HG03060 (cell line): ENCODE results near the gene CAMTA1.

Experiments used
- ATAC-seq: cut with Tn5 transposase; IDR thresholded peaks from one replicate; pipeline ENCODE4 v1.9.1; 2021; ENCODE audit warnings: low read depth, moderate number of reproducible peaks; ENCODE audit not compliant: unreplicated experiment

The CAMTA1 gene

DNA sequence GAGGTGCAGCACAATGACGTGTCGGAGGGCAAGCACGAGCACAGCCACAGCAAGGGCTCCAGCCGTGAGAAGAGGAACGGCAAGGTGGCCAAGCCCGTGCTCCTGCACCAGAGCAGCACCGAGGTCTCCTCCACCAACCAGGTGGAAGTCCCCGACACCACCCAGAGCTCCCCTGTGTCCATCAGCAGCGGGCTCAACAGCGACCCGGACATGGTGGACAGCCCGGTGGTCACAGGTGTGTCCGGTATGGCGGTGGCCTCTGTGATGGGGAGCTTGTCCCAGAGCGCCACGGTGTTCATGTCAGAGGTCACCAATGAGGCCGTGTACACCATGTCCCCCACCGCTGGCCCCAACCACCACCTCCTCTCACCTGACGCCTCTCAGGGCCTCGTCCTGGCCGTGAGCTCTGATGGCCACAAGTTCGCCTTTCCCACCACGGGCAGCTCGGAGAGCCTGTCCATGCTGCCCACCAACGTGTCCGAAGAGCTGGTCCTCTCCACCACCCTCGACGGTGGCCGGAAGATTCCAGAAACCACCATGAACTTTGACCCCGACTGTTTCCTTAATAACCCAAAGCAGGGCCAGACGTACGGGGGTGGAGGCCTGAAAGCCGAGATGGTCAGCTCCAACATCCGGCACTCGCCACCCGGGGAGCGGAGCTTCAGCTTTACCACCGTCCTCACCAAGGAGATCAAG is 878.3 kb downstream of the CAMTA1 start:
- no peak for ATAC-seq

DNA sequence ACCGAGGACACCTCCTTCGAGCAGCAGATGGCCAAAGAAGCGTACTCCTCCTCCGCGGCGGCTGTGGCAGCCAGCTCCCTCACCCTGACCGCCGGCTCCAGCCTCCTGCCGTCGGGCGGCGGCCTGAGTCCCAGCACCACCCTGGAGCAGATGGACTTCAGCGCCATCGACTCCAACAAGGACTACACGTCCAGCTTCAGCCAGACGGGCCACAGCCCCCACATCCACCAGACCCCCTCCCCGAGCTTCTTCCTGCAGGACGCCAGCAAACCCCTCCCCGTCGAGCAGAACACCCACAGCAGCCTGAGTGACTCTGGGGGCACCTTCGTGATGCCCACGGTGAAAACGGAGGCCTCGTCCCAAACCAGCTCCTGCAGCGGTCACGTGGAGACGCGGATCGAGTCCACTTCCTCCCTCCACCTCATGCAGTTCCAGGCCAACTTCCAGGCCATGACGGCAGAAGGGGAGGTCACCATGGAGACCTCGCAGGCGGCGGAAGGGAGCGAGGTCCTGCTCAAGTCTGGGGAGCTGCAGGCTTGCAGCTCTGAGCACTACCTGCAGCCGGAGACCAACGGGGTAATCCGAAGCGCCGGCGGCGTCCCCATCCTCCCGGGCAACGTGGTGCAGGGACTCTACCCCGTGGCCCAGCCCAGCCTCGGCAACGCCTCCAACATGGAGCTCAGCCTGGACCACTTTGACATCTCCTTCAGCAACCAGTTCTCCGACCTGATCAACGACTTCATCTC is 879.1 kb downstream of the CAMTA1 start:
- ATAC-seq: no peak

- no peak for ATAC-seq
These were observed 879.6 kb downstream of the CAMTA1 start for GRCh38 chr1:7664893-7665250.

- no peak for ATAC-seq
These were observed 881.0 kb downstream of the CAMTA1 start for GRCh38 chr1:7666249-7666648.

- ATAC-seq: no peak
These were observed 881.9 kb downstream of the CAMTA1 start for GRCh38 chr1:7667159-7667558.

DNA sequence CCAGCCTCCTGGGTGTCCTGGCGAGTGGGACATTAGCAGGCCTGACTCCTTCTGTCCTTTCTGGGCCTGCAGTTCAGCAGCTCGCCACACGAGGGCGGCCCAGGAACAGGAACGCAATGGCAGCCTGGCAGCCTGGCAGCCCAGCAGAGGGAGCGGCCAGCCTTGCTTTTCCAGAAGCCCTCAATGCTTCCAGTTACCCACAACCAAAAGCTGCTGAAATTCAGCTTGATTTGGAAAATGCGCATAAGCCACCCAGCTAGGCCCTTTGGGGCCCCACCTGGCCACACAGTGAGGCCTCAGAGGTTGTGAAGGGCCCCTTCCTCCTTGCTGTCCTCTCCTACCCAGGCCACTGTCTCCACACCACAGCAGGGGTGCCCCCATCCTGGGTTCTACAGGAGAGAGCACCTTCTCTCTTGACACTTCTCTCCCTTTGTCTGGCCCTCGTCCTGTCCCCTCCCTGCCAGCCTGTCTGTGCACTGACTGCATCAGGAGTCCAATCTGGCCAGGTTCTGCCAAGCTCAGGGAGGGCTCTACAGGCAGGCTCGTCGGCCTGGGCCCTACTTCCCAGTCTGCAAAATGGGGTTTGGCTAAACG is 882.5 kb downstream of the CAMTA1 start:
- no peak for ATAC-seq

GRCh38 chr1:7669559-7670311 is 884.5 kb downstream of the CAMTA1 start:
- no peak for ATAC-seq

DNA sequence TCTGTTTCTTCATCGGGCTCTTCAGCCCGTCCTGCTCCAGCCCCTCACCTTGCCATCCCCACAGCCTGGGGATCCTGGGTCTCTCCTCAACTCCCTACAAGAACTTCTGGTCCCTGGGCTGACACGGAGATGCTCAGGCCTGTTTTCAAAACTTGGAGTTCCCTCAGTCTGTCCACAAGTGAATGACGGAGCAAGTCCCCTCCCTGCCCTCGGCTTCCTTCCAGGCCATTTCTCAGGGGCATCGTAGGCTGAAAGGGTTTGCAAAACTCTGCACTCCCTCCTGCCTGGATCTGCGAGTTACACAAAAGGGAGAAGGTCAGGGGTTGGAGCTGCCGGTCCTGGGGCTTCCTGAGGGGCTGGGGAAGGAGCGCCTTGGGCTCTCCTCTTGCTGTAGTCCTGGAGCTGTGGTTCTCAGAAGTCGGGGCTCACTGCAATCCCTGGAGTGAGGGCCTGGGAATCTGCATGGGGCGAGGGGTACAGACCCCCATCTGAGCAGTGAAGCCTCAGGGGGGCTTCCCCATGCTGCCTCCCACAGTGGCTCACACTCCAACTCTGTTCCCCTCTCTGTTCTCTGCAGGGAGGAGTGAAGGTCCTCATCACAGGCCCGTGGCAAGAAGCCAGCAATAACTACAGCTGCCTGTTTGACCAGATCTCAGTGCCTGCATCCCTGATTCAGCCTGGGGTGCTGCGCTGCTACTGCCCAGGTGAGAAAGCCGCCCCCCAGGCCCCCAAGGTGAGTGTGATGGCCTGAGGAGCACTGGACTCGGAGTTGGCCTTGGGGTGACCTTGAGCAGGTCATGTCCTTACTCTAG is 885.3 kb downstream of the CAMTA1 start:
- no peak for ATAC-seq

GRCh38 chr1:7671146-7671465 is 885.9 kb downstream of the CAMTA1 start:
- no peak for ATAC-seq

- ATAC-seq: no peak
These were observed 886.4 kb downstream of the CAMTA1 start for GRCh38 chr1:7671676-7672075.

DNA sequence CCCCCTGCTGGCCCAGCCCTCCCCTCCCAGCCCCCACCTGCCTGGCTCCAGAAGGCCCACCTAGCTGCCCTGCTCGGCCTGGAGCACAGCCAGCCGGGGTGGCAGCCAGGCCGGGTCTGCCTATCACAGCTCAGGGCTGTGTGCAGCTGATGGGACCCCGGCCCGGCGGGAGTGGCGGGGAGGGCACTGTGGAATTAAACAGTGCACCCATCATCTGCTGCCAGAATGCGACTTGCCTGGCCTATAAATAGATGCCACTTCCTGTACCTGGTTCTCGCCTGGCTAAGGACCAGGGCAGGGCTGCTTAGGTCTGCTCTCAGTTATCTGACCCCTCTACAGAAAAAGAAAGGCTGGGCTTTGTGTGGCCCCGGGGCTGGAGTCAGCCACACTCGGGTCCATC is 887.6 kb downstream of the CAMTA1 start:
- ATAC-seq: no peak

GRCh38 chr1:7674972-7675371 is 889.7 kb downstream of the CAMTA1 start:
- ATAC-seq: no peak

DNA sequence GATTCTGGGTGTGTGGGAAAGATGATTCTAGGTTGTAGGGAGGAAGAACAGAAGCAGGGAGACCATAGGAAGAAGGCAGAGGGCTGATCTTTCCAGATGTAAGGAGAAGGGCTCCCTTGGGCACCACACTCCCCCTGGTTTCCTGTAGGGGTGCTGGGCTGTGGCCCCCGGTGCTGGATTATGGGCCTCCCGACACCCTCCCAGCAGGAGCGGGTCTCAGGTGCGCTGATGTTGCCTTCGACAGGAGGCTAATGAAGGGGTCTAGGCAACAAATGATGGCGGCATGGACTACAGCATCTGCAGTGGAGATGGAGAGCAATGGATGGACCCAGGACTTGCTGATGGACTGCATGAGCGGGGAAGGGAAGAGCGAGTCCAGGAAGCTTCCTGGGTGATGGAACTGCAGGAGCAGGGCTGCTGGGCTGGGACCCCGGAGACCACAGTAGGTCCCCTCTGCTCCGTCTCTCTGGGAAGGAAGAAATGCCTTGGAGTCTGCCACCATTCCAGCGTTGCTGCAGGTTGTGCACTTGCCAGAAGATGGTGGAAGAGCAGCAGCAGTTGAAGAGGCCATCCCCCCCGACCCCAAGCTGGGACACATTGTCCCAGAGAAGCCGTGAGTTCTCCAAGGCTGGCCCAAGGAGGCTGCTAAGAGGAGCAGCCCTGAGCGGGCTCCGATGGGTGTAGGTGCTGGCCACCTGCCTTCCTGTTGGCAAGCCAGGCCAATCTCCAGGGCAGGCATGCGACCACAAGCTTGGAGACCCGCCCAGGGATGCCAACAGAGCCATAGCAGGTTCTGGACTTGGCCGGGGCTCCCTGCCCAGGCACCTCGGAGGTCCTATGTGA is 890.4 kb downstream of the CAMTA1 start:
- ATAC-seq: no peak

DNA sequence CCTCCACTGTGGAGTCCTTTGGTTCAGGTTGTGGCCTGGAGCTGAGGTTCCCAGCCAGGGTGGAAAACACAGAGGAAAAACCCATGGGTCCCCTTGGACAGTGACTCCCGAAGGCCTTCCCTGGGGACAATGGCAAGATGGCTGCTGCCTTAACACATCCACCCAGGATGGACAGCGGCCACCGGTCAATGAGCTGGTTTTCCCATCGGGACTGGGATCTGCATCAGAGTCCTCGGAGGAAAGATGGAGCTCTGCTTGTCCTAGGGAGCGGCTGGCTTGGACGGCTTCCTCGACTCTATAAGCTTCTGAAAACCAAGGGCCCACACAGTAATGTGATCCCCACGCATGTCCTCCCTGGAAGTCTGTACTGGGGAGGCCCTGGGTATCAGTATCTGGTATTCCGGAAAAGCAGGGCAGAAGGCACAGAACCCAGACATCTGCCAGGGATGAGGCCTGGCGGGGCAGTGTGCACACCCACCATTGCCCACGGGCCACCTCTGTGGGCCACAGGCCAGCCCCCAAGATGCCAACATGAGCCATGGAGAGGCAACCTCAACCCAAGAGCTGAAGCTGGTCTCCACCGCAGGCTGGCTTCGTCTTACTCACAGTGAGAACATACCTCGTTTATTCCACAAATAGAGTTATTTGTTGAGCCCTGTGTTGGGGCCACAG is 891.2 kb downstream of the CAMTA1 start:
- no peak for ATAC-seq

GRCh38 chr1:7677111-7677510 is 891.9 kb downstream of the CAMTA1 start:
- no peak for ATAC-seq

DNA sequence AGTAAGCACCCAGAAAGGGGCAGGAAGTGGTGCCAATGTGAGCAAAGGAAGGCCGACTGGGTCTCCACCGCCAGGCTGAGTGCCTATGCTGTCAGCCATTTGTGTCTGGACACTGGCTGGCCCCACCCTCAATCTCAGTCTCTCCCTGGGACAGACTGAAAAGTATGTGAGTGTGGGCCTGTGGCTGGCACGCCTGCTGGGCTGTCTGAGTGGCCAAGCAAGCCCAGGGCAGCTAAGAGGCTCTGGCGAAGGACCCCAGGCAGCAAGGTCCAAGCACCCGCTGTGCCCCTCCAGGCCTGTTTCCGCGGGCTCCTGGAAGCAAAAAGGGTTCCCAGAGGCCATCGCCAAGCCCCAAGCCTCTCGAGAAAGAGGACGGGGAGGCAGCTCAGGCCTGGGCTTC is 892.6 kb downstream of the CAMTA1 start:
- ATAC-seq: no peak

DNA sequence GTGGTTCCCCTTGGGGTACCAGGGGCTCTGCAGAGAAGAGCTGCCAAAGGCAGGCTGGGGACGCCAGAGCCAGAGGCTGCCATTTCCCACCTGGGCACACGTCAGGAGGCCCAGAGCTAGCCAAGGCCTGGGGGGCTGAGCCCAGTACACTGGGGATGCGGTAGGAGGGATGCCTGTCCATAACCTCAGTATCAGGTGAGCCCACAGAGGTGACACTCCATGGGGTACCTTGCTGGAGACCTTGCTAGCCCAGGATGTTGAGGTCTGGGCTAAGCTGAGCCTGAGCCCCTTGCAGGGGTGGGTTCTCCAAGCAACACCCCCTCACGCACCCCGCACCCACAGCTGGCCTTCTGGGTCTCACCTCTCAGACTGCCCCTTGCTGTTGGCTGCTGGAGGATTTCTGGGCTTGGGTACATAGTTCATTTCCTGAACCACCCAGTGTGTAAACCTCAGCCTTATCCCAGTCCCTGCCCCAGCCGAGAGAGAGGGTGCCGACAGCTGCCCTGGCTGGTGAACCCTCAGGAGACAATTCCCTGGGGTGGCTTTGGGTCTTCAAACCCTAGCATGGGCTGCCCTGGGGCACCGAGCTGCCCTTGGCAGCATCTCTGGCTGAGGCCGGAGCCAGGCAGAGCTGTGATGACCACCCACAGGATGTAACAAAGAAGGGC is 893.4 kb downstream of the CAMTA1 start:
- ATAC-seq: no peak

GRCh38 chr1:7679159-7679872 is 894.1 kb downstream of the CAMTA1 start:
- no peak for ATAC-seq
